MM.1S (cell line): ENCODE results near the gene NET1.

Experiments
- DNase-seq: peaks from one replicate; pipeline ENCODE4 v3.0.0-alpha.2; 2015
- H2AFZ ChIP-seq: fragments of 300-600 bp; sonication (generic); 2 replicates; pipeline ENCODE4 v1.6.0; 2016; ENCODE audit warnings: antibody characterized with exemption, low read length
- H3F3A ChIP-seq: fragments of 300-600 bp; sonication (generic); 2 replicates; pipeline ENCODE4 v1.6.1; 2016; ENCODE audit warnings: mild to moderate bottlenecking, antibody characterized with exemption, low read length, moderate library complexity, mixed read lengths; ENCODE audit not compliant: insufficient read depth
- H3K27ac ChIP-seq: fragments of 300-600 bp; sonication (generic); 2 replicates; pipeline ENCODE4 v1.5.1; 2016; ENCODE audit warnings: mild to moderate bottlenecking, low read length
- H3K27me3 ChIP-seq: fragments of 300-600 bp; sonication (generic); replicated peaks from 2 replicates; pipeline ENCODE4 v1.6.0; 2016; ENCODE audit warnings: low read length; ENCODE audit not compliant: insufficient read depth
- H3K36me3 ChIP-seq: fragments of 300-600 bp; sonication (generic); replicated peaks from 2 replicates; pipeline ENCODE4 v1.6.1; 2016; ENCODE audit warnings: mild to moderate bottlenecking, low read length, mixed read lengths; ENCODE audit not compliant: insufficient read depth
- H3K4me1 ChIP-seq: fragments of 300-600 bp; sonication (generic); 2 replicates; pipeline ENCODE4 v1.6.1; 2016; ENCODE audit warnings: low read length, mixed read lengths
- H3K4me2 ChIP-seq: fragments of 300-600 bp; sonication (generic); 2 replicates; pipeline ENCODE4 v1.6.0; 2016; ENCODE audit warnings: low read depth, low read length
- H3K4me3 ChIP-seq: fragments of 300-600 bp; sonication (generic); 2 replicates; pipeline ENCODE4 v1.5.1; 2016; ENCODE audit warnings: low read length, mixed read lengths
- H3K79me2 ChIP-seq: fragments of 300-600 bp; sonication (generic); 2 replicates; pipeline ENCODE4 v1.6.1; 2016; ENCODE audit warnings: mixed run types, low read length, mixed read lengths
- H3K9ac ChIP-seq: fragments of 300-600 bp; sonication (generic); 2 replicates; pipeline ENCODE4 v1.6.1; 2016; ENCODE audit warnings: low read length, mixed read lengths
- H3K9me2 ChIP-seq: fragments of 300-600 bp; sonication (generic); replicated peaks from 2 replicates; pipeline ENCODE4 v1.6.1; 2016; ENCODE audit warnings: mild to moderate bottlenecking, low read length, mixed read lengths; ENCODE audit not compliant: insufficient read depth
- H3K9me3 ChIP-seq: fragments of 300-600 bp; sonication (generic); replicated peaks from 2 replicates; pipeline ENCODE4 v1.6.1; 2016; ENCODE audit warnings: mild to moderate bottlenecking, low read length, mixed read lengths; ENCODE audit not compliant: insufficient read depth
- H4K20me1 ChIP-seq: fragments of 300-600 bp; sonication (generic); 2 replicates; pipeline ENCODE4 v1.6.1; 2016; ENCODE audit warnings: mild to moderate bottlenecking, low read length, moderate library complexity, mixed read lengths; ENCODE audit not compliant: insufficient read depth
- CTCF ChIP-seq: fragments of 300-600 bp; sonication (generic); IDR thresholded peaks from 2 replicates; pipeline ENCODE4 v1.5.1; 2016; ENCODE audit warnings: antibody characterized with exemption, low read length, mixed read lengths
- EZH2 ChIP-seq: fragments of 300-600 bp; sonication (generic); optimal IDR thresholded peaks from 2 replicates; pipeline ENCODE3; 2017; ENCODE audit warnings: low read depth, mild to moderate bottlenecking, antibody characterized with exemption, low read length, mixed read lengths
- EZH2phosphoT487 ChIP-seq: fragments of 300-600 bp; sonication (generic); IDR thresholded peaks from 2 replicates; pipeline ENCODE4 v1.6.1; 2018; ENCODE audit warnings: antibody characterized with exemption, low read length

Gene NET1

DNA sequence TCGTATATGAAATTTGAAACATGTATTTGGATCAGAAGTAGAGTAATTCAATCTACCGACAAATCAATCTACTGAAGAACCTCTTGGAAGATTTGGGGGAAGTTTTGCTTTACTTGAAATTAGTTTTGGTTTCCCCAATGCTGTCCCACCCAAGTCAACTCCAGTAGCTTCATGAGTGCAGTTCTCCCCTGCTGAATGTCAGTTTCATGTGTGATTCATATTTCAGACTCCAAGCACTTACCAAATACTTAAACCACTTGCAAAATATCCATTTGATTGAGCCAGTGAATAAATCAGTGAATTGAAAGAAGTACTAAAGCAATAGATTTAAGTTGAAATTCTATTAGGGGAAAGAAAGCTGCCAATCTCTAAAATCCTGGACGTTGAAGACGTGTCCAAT, 77.7 kb downstream of the NET1 start:
- no peak overlapping the region for H3K27ac ChIP-seq
- no peaks in the 10 kb centered on the region for H3F3A ChIP-seq
- no peaks in the 10 kb centered on the region for H3K4me1 ChIP-seq
- H3K4me2 ChIP-seq = no peak overlapping the region
- no peak overlapping the region for H3K4me3 ChIP-seq
- H3K9ac ChIP-seq = no peak overlapping the region
- H3K9me3 ChIP-seq = no peaks in the 10 kb centered on the region
- no peaks in the 10 kb centered on the region for H3K36me3 ChIP-seq
- no peak for DNase-seq
- no peak for TF ChIP-seq EZH2phosphoT487
- no peak for TF ChIP-seq EZH2
- TF ChIP-seq CTCF = no peak
- H4K20me1 ChIP-seq = no peaks in the 10 kb centered on the region
- no peak overlapping the region for H2AFZ ChIP-seq
- no peaks in the 10 kb centered on the region for H3K9me2 ChIP-seq
- no peaks in the 10 kb centered on the region for H3K79me2 ChIP-seq
- H3K27me3 ChIP-seq = no peaks in the 10 kb centered on the region

DNA sequence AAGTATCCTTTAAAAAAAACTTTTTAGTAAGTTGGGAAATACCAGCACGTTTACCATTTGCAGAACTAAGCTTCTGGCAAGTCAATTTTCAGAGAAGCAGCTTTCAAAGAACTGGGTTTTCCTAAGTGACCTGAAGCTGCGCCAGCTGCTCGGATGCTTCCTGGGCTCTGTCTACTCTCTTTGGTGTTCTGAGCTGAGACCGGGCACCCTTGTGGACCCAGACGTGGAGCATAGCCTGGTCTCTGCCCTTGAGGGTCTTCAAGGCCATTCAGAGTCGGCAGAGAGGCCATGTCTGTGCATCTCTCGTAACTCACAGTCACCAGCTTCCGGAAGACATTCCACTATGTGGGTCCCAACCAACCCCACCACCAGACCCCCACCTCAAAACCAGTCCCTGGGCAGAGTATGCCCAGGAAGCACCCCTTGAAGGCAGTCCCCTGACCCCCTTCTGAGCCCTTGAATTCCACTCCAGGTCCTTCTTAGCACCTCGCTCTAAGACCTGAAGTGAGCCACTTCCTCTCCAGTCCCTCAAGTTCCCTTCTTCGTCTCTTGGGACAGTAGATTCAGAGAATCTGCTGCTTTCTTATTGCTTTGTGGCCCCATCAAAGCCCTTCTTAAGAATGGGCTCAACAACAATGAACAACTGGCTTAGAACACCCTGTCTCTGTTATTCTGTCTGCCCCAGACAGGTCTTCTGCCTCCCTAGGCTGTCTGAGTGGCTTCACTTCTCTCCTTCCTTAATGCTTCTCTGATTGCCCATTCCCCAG, 78.5 kb downstream of the NET1 start:
- Histone ChIP-seq H2AFZ (no peak overlapping the region), H3K9me3 (no peaks in the 10 kb centered on the region), H3K9me2 (no peaks in the 10 kb centered on the region), H3K4me2 (no peak overlapping the region), H4K20me1 (no peaks in the 10 kb centered on the region), H3K79me2 (no peaks in the 10 kb centered on the region), H3F3A (no peaks in the 10 kb centered on the region), H3K27me3 (no peaks in the 10 kb centered on the region), H3K27ac (no peak overlapping the region), H3K9ac (no peak overlapping the region), H3K4me1 (no peaks in the 10 kb centered on the region), H3K4me3 (no peak overlapping the region), H3K36me3 (no peaks in the 10 kb centered on the region)
- no peak for DNase-seq
- TF ChIP-seq CTCF (no peak), EZH2phosphoT487 (no peak), EZH2 (no peak)

- no peaks in the 10 kb centered on the region for H4K20me1 ChIP-seq
- no peak for DNase-seq
- TF ChIP-seq EZH2 = no peak
- TF ChIP-seq CTCF = no peak
- no peak for TF ChIP-seq EZH2phosphoT487
- no peaks in the 10 kb centered on the region for H3K4me1 ChIP-seq
- no peak overlapping the region for H3K4me3 ChIP-seq
- no peak overlapping the region for H3K4me2 ChIP-seq
- no peak overlapping the region for H3K27ac ChIP-seq
- no peaks in the 10 kb centered on the region for H3K9me3 ChIP-seq
- H3F3A ChIP-seq = no peaks in the 10 kb centered on the region
- no peaks in the 10 kb centered on the region for H3K27me3 ChIP-seq
- H2AFZ ChIP-seq = no peak overlapping the region
- no peak overlapping the region for H3K9ac ChIP-seq
- H3K9me2 ChIP-seq = no peaks in the 10 kb centered on the region
- H3K79me2 ChIP-seq = no peaks in the 10 kb centered on the region
- no peaks in the 10 kb centered on the region for H3K36me3 ChIP-seq
Observed at GRCh38 chr10:5491477-5491876, 79.1 kb downstream of the NET1 start.
